GDM1 (cell line): ENCODE data around the gene STARD6.
"Not testable (repeated sequence)": the region's sequence is repeated elsewhere in the genome, so short reads cannot be mapped to it uniquely, and the experiment has no call there.

Source experiments
- DNase-seq: peaks from one replicate; lab custom pipeline; 2025; lab: John Stamatoyannopoulos, UW

STARD6 gene

DNA sequence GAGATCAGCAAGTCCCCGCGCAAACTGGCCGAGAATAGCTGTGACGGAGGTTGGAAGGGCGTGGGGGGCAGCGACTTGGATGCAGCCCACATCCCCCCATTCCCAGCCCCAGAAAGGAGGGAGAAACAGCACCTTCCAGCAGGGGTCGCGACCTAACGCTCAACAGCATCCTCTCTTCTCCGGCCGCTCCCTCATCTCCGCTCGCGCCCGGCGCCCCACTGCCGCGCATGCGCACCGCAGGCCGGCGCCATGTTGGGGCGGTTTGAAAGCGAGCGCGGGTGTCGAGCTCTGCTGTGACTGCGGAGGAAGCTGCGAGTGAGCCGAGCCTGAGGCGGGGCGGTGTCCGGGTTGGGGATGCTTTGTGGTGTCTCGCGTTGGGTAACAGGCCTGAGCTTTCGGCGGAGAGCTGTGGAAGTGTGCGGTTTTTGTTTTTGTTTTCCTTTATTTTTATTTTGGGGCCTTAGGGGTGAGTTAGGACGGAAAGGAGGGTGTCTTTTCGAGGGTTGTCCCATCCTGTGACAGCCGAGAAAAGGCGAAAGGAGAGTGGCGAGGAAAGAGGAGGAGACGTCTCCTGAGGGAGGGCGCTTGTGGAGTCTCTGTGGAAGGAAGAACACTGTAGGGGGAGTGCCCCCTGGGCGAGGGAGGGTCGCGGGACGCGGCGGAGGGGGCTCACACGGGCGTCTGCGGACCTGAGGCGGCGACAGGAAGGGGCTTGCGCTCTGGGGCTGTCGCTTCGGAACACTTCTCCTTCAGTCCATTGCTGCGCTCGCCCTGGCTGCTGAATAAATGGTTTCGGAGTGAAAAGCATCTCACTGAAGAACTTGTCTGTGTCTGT lies at the start of gene STARD6, which contains the start of gene C18orf54:
TSS of gene STARD6 (minus strand) at position 199 of the 835 bp plus-strand sequence. CDS start 3,285 bp downstream, outside the sequence.
TSS of gene C18orf54 (plus strand) at position 247 of the 835 bp plus-strand sequence. CDS start 2,667 bp downstream, outside the sequence.
- DNase-seq = peak; percentile 88

DNA sequence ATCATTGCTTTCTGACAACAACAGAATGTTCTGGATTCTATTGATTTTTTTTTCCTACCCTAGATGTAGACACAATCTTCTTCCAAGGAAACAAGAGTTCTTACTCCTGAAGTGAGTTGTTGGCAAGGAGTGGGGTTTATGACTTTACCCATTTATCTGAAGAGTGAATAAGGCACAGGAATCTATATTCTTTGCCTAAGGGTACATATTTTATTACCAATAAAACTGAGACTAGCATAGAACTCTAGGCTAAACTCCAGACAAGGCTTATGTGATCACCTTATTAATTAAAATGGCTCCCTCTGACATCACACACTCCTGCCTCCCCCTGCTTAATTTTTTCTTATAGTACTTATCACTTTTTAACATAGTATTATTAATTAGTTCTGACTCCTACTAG lies 47.6 kb upstream of the STARD6 start:
- no peak for DNase-seq

DNA sequence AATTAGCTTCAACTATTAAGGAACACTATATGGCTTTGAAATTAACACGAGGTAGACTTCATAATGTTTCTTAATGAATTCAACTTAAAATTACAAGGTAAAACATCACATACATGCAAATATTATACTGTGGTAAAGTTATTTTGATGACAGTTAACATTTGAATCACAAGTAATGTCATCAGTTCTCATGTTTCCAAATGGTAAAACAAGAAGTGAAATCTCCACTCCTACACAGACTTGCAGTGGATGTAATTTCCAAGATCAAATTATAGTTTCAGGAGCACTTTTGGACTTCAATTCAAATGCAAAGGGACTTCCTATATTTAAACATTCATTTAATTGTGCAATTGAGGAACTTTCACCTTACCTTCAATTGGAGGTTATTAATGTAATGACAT lies 39.1 kb upstream of the STARD6 start:
- no peak for DNase-seq

DNA sequence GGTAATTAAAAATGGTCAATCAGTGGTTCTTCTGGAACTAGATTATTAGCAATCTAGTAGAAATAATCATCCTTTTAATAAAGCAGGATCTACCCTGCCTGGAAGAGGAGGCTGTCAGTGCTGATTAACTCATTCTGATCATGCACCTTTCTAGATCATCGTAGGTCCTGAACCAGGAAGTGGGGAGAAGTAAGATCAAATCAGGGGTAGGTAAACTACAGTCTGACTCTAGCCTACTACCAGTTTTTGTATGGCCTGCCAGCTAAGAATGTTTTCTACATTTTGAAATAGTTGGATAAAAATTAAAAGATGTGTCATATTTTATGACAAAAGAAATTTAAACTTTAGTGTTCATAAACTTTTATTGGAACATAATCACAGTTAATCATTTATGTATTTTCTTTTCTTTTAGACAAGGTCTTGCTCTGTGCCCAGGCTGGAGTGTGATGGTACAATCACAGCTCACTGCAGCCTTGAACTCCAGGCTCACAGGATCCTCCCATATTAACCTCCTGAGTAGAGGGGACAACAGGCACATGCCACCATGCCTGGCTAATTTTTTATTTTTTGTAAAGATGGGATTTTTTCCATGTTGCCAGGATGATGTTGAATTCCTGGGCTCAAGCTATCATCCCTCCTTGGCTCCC lies 36.1 kb upstream of the STARD6 start:
- DNase-seq = no peak

DNA sequence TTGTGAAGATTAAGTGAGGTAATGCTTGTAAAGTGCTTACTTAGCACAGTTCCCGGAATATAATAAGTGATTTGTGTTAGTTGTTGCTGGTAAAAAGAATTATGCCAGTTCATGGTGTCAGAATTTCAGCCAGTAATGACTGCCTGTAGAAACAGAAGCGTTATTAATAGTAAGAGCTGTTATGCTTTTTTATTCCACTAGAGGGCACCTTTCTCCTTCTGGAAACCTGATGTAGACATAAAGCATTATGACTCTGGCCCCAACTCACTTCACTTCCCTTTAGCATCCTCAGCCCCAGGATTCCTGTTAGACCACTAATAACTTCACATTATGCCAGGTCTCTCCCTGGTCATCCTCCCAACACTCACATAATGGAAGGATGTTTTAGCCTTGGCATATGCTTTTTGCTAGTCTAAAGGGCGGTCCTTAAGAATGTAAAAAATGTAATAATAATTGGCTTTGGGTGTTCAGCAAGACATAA lies 34.9 kb upstream of the STARD6 start:
- DNase-seq = peak; percentile 19

GRCh38 chr18:54390838-54391237 lies 33.2 kb upstream of the STARD6 start:
- no peak for DNase-seq

DNA sequence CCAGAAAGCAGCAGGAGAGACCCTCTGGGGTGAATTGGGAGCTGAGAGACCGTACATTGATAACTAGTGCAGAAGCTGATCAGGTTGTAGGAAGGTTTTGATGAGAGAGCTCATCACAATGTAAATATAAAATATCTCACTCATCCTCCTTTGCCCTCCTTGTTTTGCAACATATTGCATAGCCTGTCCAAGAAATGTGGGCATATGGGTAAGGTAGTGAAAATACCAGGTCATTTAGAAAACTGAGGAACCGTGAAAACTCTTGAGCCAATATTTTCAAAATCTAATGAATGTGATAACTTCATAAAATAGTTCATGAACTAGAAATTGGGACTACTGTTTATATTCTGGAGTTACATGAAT lies 31.5 kb upstream of the STARD6 start:
- no peak for DNase-seq

- DNase-seq = peak; percentile 63
Observed at GRCh38 chr18:54388203-54389142, 30.8 kb upstream of the STARD6 start.

DNA sequence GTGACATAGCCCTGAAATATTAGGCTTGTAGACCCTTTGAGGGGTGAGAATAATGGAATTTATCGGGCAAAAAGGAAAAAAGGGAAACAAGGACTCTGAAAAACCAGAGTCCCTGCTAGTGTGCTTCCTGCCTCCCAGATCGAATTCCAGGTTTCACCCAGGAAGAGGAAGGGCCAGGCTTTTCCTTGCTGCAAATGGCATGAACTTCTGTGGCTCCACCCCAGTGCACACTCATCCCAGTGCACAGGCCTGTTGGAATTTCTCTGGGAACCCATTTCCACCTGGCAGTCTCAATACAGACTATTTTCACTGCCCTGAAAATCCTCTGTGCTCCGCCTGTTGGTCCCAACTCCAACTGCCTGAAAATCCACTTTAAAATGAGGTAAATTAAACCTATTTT lies 30.0 kb upstream of the STARD6 start:
- no peak for DNase-seq

DNA sequence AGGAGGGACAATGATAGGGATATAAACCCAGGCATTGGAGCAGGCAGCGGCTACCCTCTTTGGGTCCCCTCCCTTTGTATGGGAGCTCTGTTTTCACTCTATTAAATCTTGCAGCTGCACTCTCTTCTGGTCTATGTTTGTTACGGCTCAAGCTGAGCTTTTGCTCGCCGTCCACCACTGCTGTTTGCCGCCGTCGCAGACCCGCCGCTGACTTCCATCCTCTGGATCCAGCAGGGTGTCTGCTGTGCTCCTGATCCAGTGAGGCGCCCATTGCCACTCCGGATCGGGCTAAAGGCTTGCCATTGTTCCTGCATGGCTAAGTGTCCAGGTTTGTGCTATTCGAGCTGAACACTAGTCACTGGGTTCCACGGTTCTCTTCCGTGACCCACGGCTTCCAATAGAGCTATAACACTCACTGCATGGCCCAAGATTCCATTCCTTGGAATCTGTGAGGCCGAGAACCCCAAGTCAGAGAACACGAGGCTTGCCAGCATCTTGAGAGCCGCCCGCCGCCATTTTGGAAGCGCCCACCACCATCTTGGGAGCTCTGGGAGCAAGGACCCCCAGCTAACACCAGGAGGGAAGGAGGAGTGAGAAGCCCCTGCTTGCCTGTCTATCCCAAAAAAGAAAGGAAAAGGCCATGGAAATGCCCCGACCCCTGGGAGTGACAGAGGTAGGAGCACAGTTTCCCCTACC lies 29.3 kb upstream of the STARD6 start:
- DNase-seq = not testable (repeated sequence)

GRCh38 chr18:54386043-54386442 lies 28.4 kb upstream of the STARD6 start:
- no peak for DNase-seq

- no peak for DNase-seq
Observed at GRCh38 chr18:54382733-54383252, 25.1 kb upstream of the STARD6 start.

DNA sequence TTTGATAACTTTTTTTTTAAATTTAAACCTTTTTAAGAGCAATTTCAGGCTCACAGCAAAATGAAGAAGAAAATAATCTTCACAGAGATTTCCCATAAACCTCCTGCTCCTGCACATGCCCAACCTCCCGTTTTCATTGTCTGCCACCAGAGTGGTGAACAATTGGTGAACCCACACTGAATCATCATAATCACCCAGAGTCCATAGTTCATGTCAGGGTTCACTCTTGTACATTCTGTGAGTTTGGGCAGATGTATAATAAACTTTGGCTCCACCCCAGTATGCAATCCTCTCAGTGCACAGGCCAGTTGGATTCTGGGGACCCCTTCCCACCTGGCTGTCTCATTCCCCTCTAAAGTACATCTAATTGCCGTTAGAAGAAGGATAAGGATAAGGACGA lies 24.4 kb upstream of the STARD6 start:
- DNase-seq = no peak

DNA sequence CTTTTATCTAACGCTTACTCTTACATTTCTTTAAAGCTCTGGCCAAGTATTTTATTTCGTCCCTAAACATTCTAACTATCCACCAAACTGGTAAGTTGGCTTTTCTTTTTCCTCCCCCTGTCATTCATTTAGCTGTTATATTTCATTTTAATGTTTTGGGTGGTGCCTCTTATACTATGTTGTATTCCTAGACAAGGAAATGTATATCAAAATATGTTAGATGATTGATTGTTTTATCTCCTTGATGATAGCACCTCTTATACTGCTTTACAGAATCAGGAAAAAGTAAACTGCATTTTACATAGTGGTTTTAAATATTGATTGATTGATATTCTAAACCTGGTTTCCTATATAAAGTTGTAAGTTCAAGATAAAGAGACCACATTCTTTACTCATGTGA lies 24.0 kb upstream of the STARD6 start:
- no peak for DNase-seq

DNA sequence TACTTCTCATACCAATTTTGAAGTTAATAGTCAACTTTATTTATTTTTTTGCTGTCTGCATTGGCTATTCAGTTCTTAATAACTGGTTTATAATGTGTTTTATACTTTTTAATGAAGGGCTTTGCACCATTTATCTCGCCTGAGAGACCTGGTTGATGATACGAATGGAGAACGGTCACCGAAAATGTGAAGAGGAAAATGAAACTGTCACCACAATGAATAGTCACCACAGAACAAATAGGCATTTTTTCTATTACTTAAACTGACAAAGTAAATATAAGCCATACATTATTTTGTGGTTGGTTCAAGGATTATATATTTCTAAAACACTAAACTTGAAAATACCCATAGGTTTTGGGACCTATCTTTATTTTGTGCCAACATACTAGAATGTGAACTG lies 20.4 kb upstream of the STARD6 start:
- DNase-seq = no peak

- DNase-seq = no peak
Observed at GRCh38 chr18:54360406-54360805, 2.7 kb upstream of the STARD6 start.

DNA sequence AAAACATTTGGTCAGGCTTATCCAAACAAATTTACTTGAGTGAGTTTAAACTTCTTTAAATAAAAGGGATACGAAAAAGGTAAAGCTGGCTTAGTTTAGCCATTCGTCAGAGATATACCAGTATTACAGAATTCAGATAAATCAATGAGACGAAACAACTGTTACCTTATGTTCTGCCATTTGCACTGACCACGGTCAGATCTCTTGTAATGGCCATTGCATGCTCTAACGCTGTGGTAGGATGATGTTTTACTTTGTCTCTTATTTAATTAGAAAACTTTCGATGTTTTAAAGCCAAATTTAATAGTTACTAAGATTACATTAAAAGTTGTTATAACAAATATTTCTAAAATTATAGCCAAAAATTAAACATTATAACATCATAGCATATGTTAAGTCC lies 1.6 kb upstream of the STARD6 start:
- no peak for DNase-seq

DNA sequence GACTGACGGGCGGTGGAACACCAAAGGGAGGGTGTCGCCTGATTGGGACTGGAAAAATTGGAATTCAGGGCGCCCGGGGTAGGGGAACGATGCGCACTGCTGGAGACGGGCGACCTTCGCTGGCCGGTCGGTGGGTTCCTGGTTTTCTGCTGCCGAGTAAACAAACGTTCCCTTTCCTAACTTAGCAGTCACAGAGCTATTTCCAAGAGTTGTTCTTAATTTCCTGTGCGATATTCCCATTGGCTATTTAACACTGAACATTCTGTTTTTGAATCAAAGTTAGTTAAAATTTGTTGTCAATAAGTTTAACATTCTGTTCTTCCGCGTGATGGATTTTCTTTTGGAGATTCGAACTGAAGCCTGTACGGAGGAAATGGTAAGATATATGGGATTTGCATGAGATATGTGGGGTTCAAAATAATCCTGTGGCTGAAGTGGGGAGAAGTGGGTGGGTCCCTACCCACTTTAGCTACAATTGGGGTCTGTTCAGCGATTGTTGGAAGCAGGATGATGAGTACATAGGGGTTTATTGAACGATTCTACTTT lies 910 bp upstream of the STARD6 start:
- no peak for DNase-seq

- DNase-seq = no peak
Observed at GRCh38 chr18:54357082-54357659, 487 bp downstream of the STARD6 start.

GRCh38 chr18:54351186-54351585 lies 6.5 kb downstream of the STARD6 start:
- no peak for DNase-seq

GRCh38 chr18:54338230-54338629 lies 19.4 kb downstream of the STARD6 start:
- no peak for DNase-seq
